ENCODE measurements around the gene APOA5. TPM values are rescaled to one million over a fixed set of nuclear protein-coding genes. Genes with fewer than 3 reads are reported as not detected.

APOA5 gene
- total RNA-seq, 1 experiment from 2014 or later, result 0.11 TPM

- Mint-ChIP-seq H3K36me3 (ENCODE audit: insufficient read depth in 1 of 3, low read depth in 3 of 3) (no peaks in the 10 kb centered on the region), H3K27ac (no peak overlapping the region; a peak in 1 of 7 replicates), H3K4me1 (peaks cover 5 to 12% of the 10 kb centered on the region in 2 experiments), H3K27me3 (ENCODE audit: low read depth) (peaks cover 10% of the 10 kb centered on the region), H3K4me3 (no peak overlapping the region), H3K9me3 (no peaks in the 10 kb centered on the region)
- no peaks in the 10 kb centered on the region for H4K20me1 ChIP-seq (ENCODE audit: control insufficient read depth, insufficient read depth, insufficient read length)
- no peak overlapping the region for H4K8ac ChIP-seq (replicated peaks; ENCODE audit: insufficient read length, low read depth, low read length)
- H3K27me3 ChIP-seq (ENCODE audit: insufficient read depth, low read length), result no peaks in the 10 kb centered on the region
- WGBS (ENCODE audit: extremely low coverage, insufficient read length, low lambda C conversion rate), result no CpG with 5 or more reads among the region's 5 CpGs
- no peak overlapping the region for H2AFZ ChIP-seq (ENCODE audit: low read length)
- H2BK120ac ChIP-seq (ENCODE audit: low read depth, low read length, poor library complexity, severe bottlenecking), result no peak overlapping the region
- H2BK5ac ChIP-seq (ENCODE audit: insufficient read length, low read length), result no peak overlapping the region
- no peak for TF ChIP-seq CTCF (conservative IDR thresholded peaks at IDR 0.05)
- H3K9ac ChIP-seq (ENCODE audit: extremely low read depth, insufficient read length, low read length), result no peak overlapping the region
- no peak overlapping the region for H3K27ac ChIP-seq (ENCODE audit: insufficient read length, low read depth, low read length)
- H3K23me2 ChIP-seq (ENCODE audit: insufficient read length, low read depth, low read length, poor library complexity, severe bottlenecking), result no peaks in the 10 kb centered on the region
- no peak overlapping the region for H3K14ac ChIP-seq (ENCODE audit: insufficient read depth, low read length)
- no peaks in the 10 kb centered on the region; the same call in 1 of the 2 replicates for H3K4me1 ChIP-seq (ENCODE audit: insufficient read depth, low read length)
- no peak overlapping the region for H4K91ac ChIP-seq (ENCODE audit: insufficient read length, low read depth, low read length)
- H3K4me2 ChIP-seq (ENCODE audit: insufficient read depth, insufficient read length, low read length), result no peak overlapping the region
- no peak overlapping the region for H2BK15ac ChIP-seq (ENCODE audit: low read depth, low read length)
- H2AK5ac ChIP-seq (ENCODE audit: insufficient read length, low read length), result no peak overlapping the region
- H3K18ac ChIP-seq (ENCODE audit: insufficient read length, low read depth, low read length), result no peak overlapping the region
- H3K23ac ChIP-seq (ENCODE audit: insufficient read length, low read depth, low read length), result no peak overlapping the region
- H2BK12ac ChIP-seq (ENCODE audit: insufficient read length, low read depth, low read length), result no peak overlapping the region
- no peak overlapping the region for H3K4ac ChIP-seq (ENCODE audit: low read depth, low read length)
- H3K56ac ChIP-seq (ENCODE audit: insufficient read length, low read depth, low read length), result no peak overlapping the region
- no peaks in the 10 kb centered on the region for H3K9me3 ChIP-seq (ENCODE audit: control insufficient read depth, low read depth, low read length)
- no peak overlapping the region for H4K5ac ChIP-seq (ENCODE audit: insufficient read length, low read depth, low read length)
- no peaks in the 10 kb centered on the region for H3K79me2 ChIP-seq (ENCODE audit: insufficient read depth, low read length)
- H3T11ph ChIP-seq (ENCODE audit: low read length), result no peak overlapping the region
- DNase-seq, result no peak
- H2BK20ac ChIP-seq (ENCODE audit: low read depth, low read length, poor library complexity, severe bottlenecking), result no peak overlapping the region
- H3K79me1 ChIP-seq (ENCODE audit: insufficient read depth, low read depth, low read length, poor library complexity, severe bottlenecking), result no peaks in the 10 kb centered on the region
These were observed 33.8 kb upstream of the APOA5 start for GRCh38 chr11:116825434-116825833.

Measured in H9 (cell line).